ENCODE results near the gene TNFRSF12A.
A peak's percentile ranks its signal among the peaks of the same experiment; 100 is the strongest.

- TF ChIP-seq CTCF (optimal IDR thresholded peaks at IDR 0.05 in 1 of 3, IDR thresholded peaks at IDR 0.05 in 1 of 3, conservative IDR thresholded peaks at IDR 0.05 in 1 of 3; ENCODE audit: extremely low read depth in 1 of 3, insufficient read depth in 2 of 3, low read length in 3 of 3) (no peak), EZH2 (IDR thresholded peaks at IDR 0.05; ENCODE audit: low read length) (peak; percentile 61)
Observed at GRCh38 chr16:3036726-3037315, 16.7 kb downstream of the TNFRSF12A start, which contains the start of gene BICDL2.
